Esophagus (tissue), 2 donors: ENCODE results near the gene CAMSAP2. TPM values are rescaled to one million over a fixed set of nuclear protein-coding genes. Genes with fewer than 3 reads are reported as not detected.
A peak's percentile ranks its signal among the peaks of the same experiment; 100 is the strongest.

ENCODE experiments used
- H3K27ac ChIP-seq, 2 donors: one replicate each; pipeline ENCODE4 v1.5.1; 2013; ENCODE audit warnings: low read depth in 2 of 2, mild to moderate bottlenecking in 2 of 2, inconsistent platforms in 1 of 2, low read length in 1 of 2, moderate library complexity in 1 of 2
- H3K27me3 ChIP-seq, 2 donors: one replicate each; pipeline ENCODE4 v1.6.1; 2013; ENCODE audit warnings: low read length in 2 of 2, control low read depth in 1 of 2, mild to moderate bottlenecking in 1 of 2; ENCODE audit not compliant: insufficient read depth in 2 of 2, control insufficient read depth in 1 of 2
- H3K36me3 ChIP-seq, 2 donors: one replicate each; pipeline ENCODE4 v1.6.1; 2013; ENCODE audit warnings: low read length in 1 of 2; ENCODE audit not compliant: control insufficient read depth in 2 of 2, insufficient read depth in 2 of 2
- H3K4me1 ChIP-seq, 2 donors: one replicate each; pipeline ENCODE4 v1.6.1; 2013; ENCODE audit warnings: low read length in 1 of 2; ENCODE audit not compliant: control insufficient read depth in 2 of 2, insufficient read depth in 2 of 2
- H3K4me3 ChIP-seq, 2 donors: one replicate each; pipeline ENCODE4 v1.5.1; 2013; ENCODE audit warnings: low read length in 2 of 2, mild to moderate bottlenecking in 2 of 2, low read depth in 1 of 2, moderate library complexity in 1 of 2
- H3K9me3 ChIP-seq, 2 donors: one replicate each; pipeline ENCODE4 v1.6.1; 2013; ENCODE audit warnings: mild to moderate bottlenecking in 2 of 2, low read depth in 1 of 2, low read length in 1 of 2, moderate library complexity in 1 of 2; ENCODE audit not compliant: control insufficient read depth in 2 of 2, insufficient read depth in 1 of 2
- WGBS, 2 donors: extraction: QIAGEN DNeasy Blood & Tissue Kit; methylation state at CpG; one replicate each; pipeline ENCODE4 v1.1.7; 2013; 5-methylcytosine and 5-hydroxymethylcytosine counted together
- polyA plus RNA-seq, 2 donors: library from polyadenylated mRNA; stranded (reverse); fragments of 200-250 nt; gene quantifications; one replicate each; pipeline ENCODE4 v1.2.3, GENCODE V29; 2013
- donor health status: healthy with polysubstance abuse.
- donor health status: Bipolar disorder and iron deficiency.

Gene CAMSAP2
- polyA plus RNA-seq, 2 donors: 5.4 to 7.2 TPM

DNA sequence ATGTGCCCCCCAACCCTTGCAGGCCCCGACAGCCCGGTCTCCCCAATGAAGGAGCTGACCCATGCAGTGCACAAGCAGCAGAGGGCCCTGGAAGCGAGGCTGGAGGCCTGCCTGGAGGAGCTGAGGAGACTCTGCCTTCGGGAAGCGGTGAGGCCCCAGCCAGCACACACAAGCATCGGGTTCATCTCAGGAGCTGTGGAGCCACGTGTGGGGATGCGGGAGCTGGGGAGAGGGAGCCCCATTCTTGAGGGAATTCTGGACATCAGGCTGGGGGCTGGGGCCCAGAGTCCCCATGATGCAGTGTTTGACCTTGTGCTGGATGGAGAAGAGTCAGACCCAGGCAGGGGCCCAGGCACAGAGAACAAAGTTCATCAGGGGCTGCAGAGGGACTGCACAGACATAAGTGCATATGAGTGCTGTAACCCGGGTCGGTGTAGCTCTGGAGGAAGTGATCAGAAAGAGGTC lies 160.8 kb downstream of the CAMSAP2 start:
- 87 to 89% methylated on average over 10 of the region's 10 CpGs for WGBS, 2 donors
- Histone ChIP-seq H3K4me1 (peaks cover 14 to 38% of the 10 kb centered on the region in 2 donors), H3K27ac (peak overlapping the region in 1 of 2 donors; percentile 26), H3K4me3 (no peak overlapping the region), H3K27me3 (no peaks in the 10 kb centered on the region), H3K9me3 (no peaks in the 10 kb centered on the region), H3K36me3 (peaks cover 3 to 36% of the 10 kb centered on the region in 2 donors)

GRCh38 chr1:200899954-200900867 lies 161.5 kb downstream of the CAMSAP2 start:
- Histone ChIP-seq H3K27me3 (no peaks in the 10 kb centered on the region), H3K4me1 (peaks cover 14 to 38% of the 10 kb centered on the region in 2 donors), H3K9me3 (no peaks in the 10 kb centered on the region), H3K4me3 (no peak overlapping the region), H3K36me3 (peaks cover 3 to 38% of the 10 kb centered on the region in 2 donors), H3K27ac (peak overlapping the region in 1 of 2 donors; percentile 6)
- 78 to 81% methylated on average over 15 to 16 of the region's 16 CpGs for WGBS, 2 donors

DNA sequence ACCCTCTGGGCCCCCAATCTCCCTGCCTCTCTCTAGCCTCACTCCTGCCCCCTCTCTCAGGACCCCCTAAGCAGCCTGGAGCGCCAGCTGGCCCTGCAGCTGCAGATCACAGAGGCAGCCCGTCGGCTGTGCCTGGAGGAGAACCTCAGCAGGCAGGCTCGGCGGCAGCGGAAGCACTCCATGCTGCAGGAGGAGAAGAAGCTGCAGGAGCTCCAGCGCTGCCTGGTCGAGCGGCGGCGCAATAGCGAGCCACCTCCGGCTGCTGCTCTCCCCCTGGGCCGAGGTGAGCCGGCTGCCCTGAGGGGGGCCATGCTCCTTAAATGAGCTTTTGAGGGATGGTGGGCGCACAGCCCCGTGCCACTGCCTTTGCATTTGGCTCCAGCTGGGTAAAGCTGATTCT lies 162.2 kb downstream of the CAMSAP2 start:
- no peaks in the 10 kb centered on the region for H3K27me3 ChIP-seq
- peak overlapping the region in 1 of 2 donors; percentile 6 for H3K27ac ChIP-seq
- H3K9me3 ChIP-seq: no peaks in the 10 kb centered on the region
- H3K36me3 ChIP-seq: peaks cover 3 to 38% of the 10 kb centered on the region in 2 donors
- 85 to 90% methylated on average over 17 of the region's 17 CpGs for WGBS, 2 donors
- peaks cover 14 to 38% of the 10 kb centered on the region in 2 donors for H3K4me1 ChIP-seq
- H3K4me3 ChIP-seq: no peak overlapping the region

DNA sequence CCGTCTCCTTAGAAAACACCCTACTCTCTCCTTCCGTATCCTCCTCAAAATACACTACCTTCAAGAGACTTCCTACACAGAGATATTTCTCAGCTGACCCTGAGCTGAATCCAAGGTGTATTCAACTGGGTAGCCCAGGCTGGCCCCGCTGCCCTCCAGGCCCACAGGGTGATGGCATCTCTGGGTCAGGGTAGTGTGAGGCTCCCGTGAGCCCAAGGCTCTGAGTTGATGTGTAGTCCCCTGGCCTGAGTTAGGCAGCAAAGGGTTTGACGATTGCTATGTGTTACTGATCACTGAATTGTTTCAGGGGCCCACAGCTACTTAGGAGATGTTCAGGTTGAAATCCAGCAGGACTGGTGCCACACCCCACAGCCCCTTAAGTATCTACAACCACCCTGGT lies 162.7 kb downstream of the CAMSAP2 start:
- WGBS, 2 donors: 88 to 92% methylated on average over 5 of the region's 5 CpGs
- Histone ChIP-seq H3K4me3 (no peak overlapping the region), H3K36me3 (peaks cover 3 to 38% of the 10 kb centered on the region in 2 donors), H3K27ac (peak overlapping the region in 1 of 2 donors; percentile 61), H3K9me3 (no peaks in the 10 kb centered on the region), H3K27me3 (no peaks in the 10 kb centered on the region), H3K4me1 (peaks cover 14 to 38% of the 10 kb centered on the region in 2 donors)

- Histone ChIP-seq H3K4me1 (peaks cover 14 to 38% of the 10 kb centered on the region in 2 donors), H3K4me3 (no peak overlapping the region), H3K27ac (peak overlapping the region in 1 of 2 donors; percentile 83), H3K27me3 (no peaks in the 10 kb centered on the region), H3K9me3 (no peaks in the 10 kb centered on the region), H3K36me3 (peaks cover 3 to 38% of the 10 kb centered on the region in 2 donors)
- 51 to 63% methylated on average over 8 of the region's 8 CpGs for WGBS, 2 donors
These were observed 163.2 kb downstream of the CAMSAP2 start for GRCh38 chr1:200901796-200902444.

DNA sequence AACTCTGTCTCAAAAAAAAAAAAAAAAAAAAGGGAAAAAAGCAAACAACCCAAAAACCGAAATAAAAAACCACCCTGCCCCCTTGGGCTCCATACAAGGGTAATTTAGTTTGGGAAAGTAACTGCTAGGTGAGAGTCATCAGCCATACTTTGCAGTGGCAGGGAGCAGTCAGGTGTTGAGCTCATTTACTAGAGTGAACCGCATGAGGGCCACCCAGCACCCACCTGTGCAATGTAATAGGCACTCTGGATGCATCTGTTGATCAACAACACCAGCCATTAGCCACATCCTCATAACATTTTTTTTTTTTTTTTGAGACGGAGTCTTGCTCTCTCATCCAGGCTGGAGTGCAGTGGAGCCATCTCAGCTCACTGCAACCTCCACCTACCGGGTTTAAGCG lies 165.1 kb downstream of the CAMSAP2 start:
- Histone ChIP-seq H3K36me3 (peaks cover 3 to 32% of the 10 kb centered on the region in 2 donors), H3K9me3 (no peaks in the 10 kb centered on the region), H3K27ac (no peak overlapping the region), H3K4me1 (peaks cover 5 to 36% of the 10 kb centered on the region in 2 donors), H3K27me3 (no peaks in the 10 kb centered on the region), H3K4me3 (no peak overlapping the region)
- WGBS, 2 donors: 81 to 86% methylated on average over 5 of the region's 5 CpGs

- peaks cover 0 to 36% of the 10 kb centered on the region in 2 donors for H3K4me1 ChIP-seq
- no peaks in the 10 kb centered on the region for H3K9me3 ChIP-seq
- peak overlapping the region; percentile 44 to 75 for H3K27ac ChIP-seq
- no peak overlapping the region for H3K4me3 ChIP-seq
- no peaks in the 10 kb centered on the region for H3K27me3 ChIP-seq
- peaks cover 0 to 30% of the 10 kb centered on the region in 2 donors for H3K36me3 ChIP-seq
These were observed 166.1 kb downstream of the CAMSAP2 start for GRCh38 chr1:200904772-200905171.

- Histone ChIP-seq H3K27me3 (no peaks in the 10 kb centered on the region), H3K36me3 (peaks cover 0 to 28% of the 10 kb centered on the region in 2 donors), H3K27ac (peak overlapping the region; percentile 4 to 75), H3K4me3 (no peak overlapping the region), H3K4me1 (peaks cover 0 to 30% of the 10 kb centered on the region in 2 donors), H3K9me3 (no peaks in the 10 kb centered on the region)
- 47 to 52% methylated on average over 4 of the region's 4 CpGs for WGBS, 2 donors
These were observed 166.8 kb downstream of the CAMSAP2 start for GRCh38 chr1:200905411-200906052.

DNA sequence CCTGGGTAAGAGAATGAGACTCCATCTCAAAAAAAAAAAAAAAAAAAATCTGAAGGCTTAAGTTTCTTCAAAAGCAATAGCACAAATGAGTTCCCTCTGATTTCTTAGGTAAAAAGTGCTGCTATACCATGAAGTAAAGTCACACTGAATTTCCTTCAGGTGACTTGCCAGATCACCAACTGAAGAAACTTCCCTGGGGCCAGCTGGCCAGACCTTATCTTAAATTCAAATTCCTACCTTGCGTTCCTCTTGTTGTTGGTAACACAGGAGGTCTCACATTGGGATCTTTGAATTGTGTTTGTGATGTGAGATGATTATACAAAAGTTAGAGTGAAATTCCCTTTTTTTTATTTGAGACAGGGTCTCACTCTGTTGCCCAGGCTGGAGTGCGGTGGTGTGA lies 167.8 kb downstream of the CAMSAP2 start:
- Histone ChIP-seq H3K27me3 (no peaks in the 10 kb centered on the region), H3K4me3 (no peak overlapping the region), H3K36me3 (peaks cover 0 to 25% of the 10 kb centered on the region in 2 donors), H3K27ac (peak overlapping the region; percentile 45 to 76), H3K9me3 (no peaks in the 10 kb centered on the region), H3K4me1 (peaks cover 0 to 23% of the 10 kb centered on the region in 2 donors)
- 84 to 94% methylated on average over 2 of the region's 2 CpGs for WGBS, 2 donors
